ENCODE measurements around the gene NKX6-1.

Gene NKX6-1

DNA sequence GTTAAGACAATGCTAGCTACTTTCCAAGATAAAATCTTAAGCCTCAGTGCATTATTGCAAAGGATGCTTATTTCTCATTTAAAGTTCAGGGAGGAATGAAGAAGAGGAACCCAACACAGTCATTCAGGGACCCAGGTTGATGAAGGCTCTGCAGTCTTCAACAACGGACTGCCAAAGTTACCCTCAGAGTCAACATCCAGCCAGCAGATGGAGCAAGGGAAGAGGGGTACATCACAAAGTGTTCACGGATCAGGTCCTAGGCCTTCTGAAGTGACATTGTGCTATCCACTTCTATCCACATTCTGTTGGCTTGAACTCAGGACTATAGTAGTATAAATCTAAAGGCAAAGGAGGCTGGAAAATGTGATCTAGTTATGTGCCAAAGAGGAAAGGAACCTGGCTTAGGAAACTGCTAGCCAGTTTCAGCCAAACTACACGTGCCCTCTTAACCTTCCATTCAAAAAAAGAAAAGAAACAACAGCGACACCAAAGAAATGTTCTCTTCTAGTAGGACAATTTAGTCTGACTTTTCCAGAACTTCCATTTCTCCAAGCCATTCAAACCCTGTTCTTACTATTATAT lies 28.8 kb downstream of the NKX6-1 start:
- H3K27me3 ChIP-seq (ENCODE audit: control insufficient read depth, insufficient read depth, low read length): no peaks in the 10 kb centered on the region
- no peak overlapping the region for H3K27ac ChIP-seq (ENCODE audit: low read length)
- no peaks in the 10 kb centered on the region for H3K36me3 ChIP-seq (ENCODE audit: control insufficient read depth, low read depth, low read length)
- H3K4me1 ChIP-seq (ENCODE audit: control insufficient read depth, low read depth, low read length): no peaks in the 10 kb centered on the region
- no peaks in the 10 kb centered on the region for H3K9me3 ChIP-seq (ENCODE audit: control insufficient read depth, low read depth, low read length)
- H3K9ac ChIP-seq (ENCODE audit: low read length): no peak overlapping the region
- H3K4me3 ChIP-seq (ENCODE audit: low read length): no peak overlapping the region

DNA sequence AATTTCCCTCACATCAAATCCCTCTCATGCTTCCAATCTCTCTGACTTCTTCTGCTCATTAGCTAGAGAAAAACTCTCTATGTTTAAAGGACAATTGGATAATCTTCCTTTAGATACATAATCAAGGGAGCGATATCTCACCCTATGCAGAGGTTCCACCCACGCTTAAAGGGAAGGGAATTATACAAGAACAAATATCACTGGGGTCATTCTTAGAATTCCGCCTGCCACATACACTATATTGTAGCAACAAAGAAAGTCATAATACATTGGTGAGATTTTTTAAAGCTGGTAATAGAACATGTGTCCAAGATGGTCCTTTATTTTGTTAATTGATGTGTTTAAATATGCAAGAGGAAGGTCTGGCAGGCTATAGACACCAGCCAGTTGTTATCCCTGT lies 31.5 kb downstream of the NKX6-1 start:
- H3K36me3 ChIP-seq (ENCODE audit: control insufficient read depth, low read depth, low read length): no peaks in the 10 kb centered on the region
- H3K27ac ChIP-seq (ENCODE audit: low read length): no peak overlapping the region
- H3K4me3 ChIP-seq (ENCODE audit: low read length): no peak overlapping the region
- H3K9ac ChIP-seq (ENCODE audit: low read length): no peak overlapping the region
- H3K4me1 ChIP-seq (ENCODE audit: control insufficient read depth, low read depth, low read length): no peaks in the 10 kb centered on the region
- H3K9me3 ChIP-seq (ENCODE audit: control insufficient read depth, low read depth, low read length): no peaks in the 10 kb centered on the region
- no peaks in the 10 kb centered on the region for H3K27me3 ChIP-seq (ENCODE audit: control insufficient read depth, insufficient read depth, low read length)

- Histone ChIP-seq H3K4me3 (ENCODE audit: low read length) (no peak overlapping the region), H3K9ac (ENCODE audit: low read length) (no peak overlapping the region), H3K27ac (ENCODE audit: low read length) (no peak overlapping the region), H3K36me3 (ENCODE audit: control insufficient read depth, low read depth, low read length) (no peaks in the 10 kb centered on the region), H3K9me3 (ENCODE audit: control insufficient read depth, low read depth, low read length) (no peaks in the 10 kb centered on the region), H3K4me1 (ENCODE audit: control insufficient read depth, low read depth, low read length) (no peaks in the 10 kb centered on the region), H3K27me3 (ENCODE audit: control insufficient read depth, insufficient read depth, low read length) (no peaks in the 10 kb centered on the region)
Measured at GRCh38 chr4:84459783-84460182, 39.3 kb downstream of the NKX6-1 start.

- no peaks in the 10 kb centered on the region for H3K36me3 ChIP-seq (ENCODE audit: control insufficient read depth, low read depth, low read length)
- H3K9me3 ChIP-seq (ENCODE audit: control insufficient read depth, low read depth, low read length): no peaks in the 10 kb centered on the region
- no peak overlapping the region for H3K27ac ChIP-seq (ENCODE audit: low read length)
- no peaks in the 10 kb centered on the region for H3K27me3 ChIP-seq (ENCODE audit: control insufficient read depth, insufficient read depth, low read length)
- H3K4me3 ChIP-seq (ENCODE audit: low read length): no peak overlapping the region
- no peaks in the 10 kb centered on the region for H3K4me1 ChIP-seq (ENCODE audit: control insufficient read depth, low read depth, low read length)
- no peak overlapping the region for H3K9ac ChIP-seq (ENCODE audit: low read length)
Measured at GRCh38 chr4:84456157-84456556, 42.9 kb downstream of the NKX6-1 start.

- Histone ChIP-seq H3K36me3 (ENCODE audit: control insufficient read depth, low read depth, low read length) (no peaks in the 10 kb centered on the region), H3K27me3 (ENCODE audit: control insufficient read depth, insufficient read depth, low read length) (no peaks in the 10 kb centered on the region), H3K4me1 (ENCODE audit: control insufficient read depth, low read depth, low read length) (no peaks in the 10 kb centered on the region), H3K27ac (ENCODE audit: low read length) (no peak overlapping the region), H3K9ac (ENCODE audit: low read length) (no peak overlapping the region), H3K9me3 (ENCODE audit: control insufficient read depth, low read depth, low read length) (no peaks in the 10 kb centered on the region), H3K4me3 (ENCODE audit: low read length) (no peak overlapping the region)
Measured at GRCh38 chr4:84455697-84456096, 43.4 kb downstream of the NKX6-1 start.

DNA sequence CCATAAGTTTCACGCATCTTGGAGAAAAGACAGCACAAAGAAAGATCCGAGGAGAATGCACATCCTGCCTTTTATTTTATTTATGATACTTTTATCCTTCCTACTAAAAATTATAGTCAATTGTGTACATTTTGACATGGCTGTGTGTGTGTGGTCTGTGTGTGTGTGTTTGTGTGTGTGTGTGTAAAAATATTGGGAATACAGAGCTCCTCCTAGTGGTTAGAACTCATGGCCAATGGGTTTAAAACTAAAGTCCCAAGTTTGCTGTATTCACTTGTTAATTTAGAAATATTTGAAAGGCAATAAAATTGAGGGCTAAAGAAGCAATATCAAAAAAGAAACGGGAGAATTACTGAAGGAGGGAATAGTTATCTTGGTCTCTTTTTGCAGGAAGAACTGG lies 47.5 kb downstream of the NKX6-1 start:
- H3K9me3 ChIP-seq (ENCODE audit: control insufficient read depth, low read depth, low read length): no peaks in the 10 kb centered on the region
- no peak overlapping the region for H3K9ac ChIP-seq (ENCODE audit: low read length)
- H3K4me1 ChIP-seq (ENCODE audit: control insufficient read depth, low read depth, low read length): no peaks in the 10 kb centered on the region
- no peak overlapping the region for H3K4me3 ChIP-seq (ENCODE audit: low read length)
- H3K36me3 ChIP-seq (ENCODE audit: control insufficient read depth, low read depth, low read length): no peaks in the 10 kb centered on the region
- H3K27ac ChIP-seq (ENCODE audit: low read length): no peak overlapping the region
- H3K27me3 ChIP-seq (ENCODE audit: control insufficient read depth, insufficient read depth, low read length): no peaks in the 10 kb centered on the region

GRCh38 chr4:84443523-84443922 lies 55.6 kb downstream of the NKX6-1 start:
- Histone ChIP-seq H3K9me3 (ENCODE audit: control insufficient read depth, low read depth, low read length) (no peaks in the 10 kb centered on the region), H3K27ac (ENCODE audit: low read length) (no peak overlapping the region), H3K36me3 (ENCODE audit: control insufficient read depth, low read depth, low read length) (no peaks in the 10 kb centered on the region), H3K9ac (ENCODE audit: low read length) (no peak overlapping the region), H3K27me3 (ENCODE audit: control insufficient read depth, insufficient read depth, low read length) (no peaks in the 10 kb centered on the region), H3K4me1 (ENCODE audit: control insufficient read depth, low read depth, low read length) (no peaks in the 10 kb centered on the region), H3K4me3 (ENCODE audit: low read length) (no peak overlapping the region)

GRCh38 chr4:84442778-84443177 lies 56.3 kb downstream of the NKX6-1 start:
- Histone ChIP-seq H3K9me3 (ENCODE audit: control insufficient read depth, low read depth, low read length) (no peaks in the 10 kb centered on the region), H3K27me3 (ENCODE audit: control insufficient read depth, insufficient read depth, low read length) (no peaks in the 10 kb centered on the region), H3K4me1 (ENCODE audit: control insufficient read depth, low read depth, low read length) (no peaks in the 10 kb centered on the region), H3K36me3 (ENCODE audit: control insufficient read depth, low read depth, low read length) (no peaks in the 10 kb centered on the region), H3K9ac (ENCODE audit: low read length) (no peak overlapping the region), H3K27ac (ENCODE audit: low read length) (no peak overlapping the region), H3K4me3 (ENCODE audit: low read length) (no peak overlapping the region)
